K562 (cell line): ENCODE data around the gene HOXB7. TPM values are rescaled to one million over a fixed set of nuclear protein-coding genes. Genes with fewer than 3 reads are reported as not detected.

Experiments
- ZNF407 ChIP-seq: fragments of 450-650 bp; IDR thresholded peaks from 2 replicates; pipeline ENCODE4 v1.6.1; 2016; ENCODE audit warnings: low read depth
- polyA plus RNA-seq, 8 experiments: library from polyadenylated mRNA; depleted of rRNA in 4 of 8; stranded (reverse) in 5 of 8; unstranded in 3 of 8; fragments of >200 nt; fragmentation: Nextera tagmentation in 2 of 8; fragmentation: Illumina TruSeq in 1 of 8; extraction: Ambion mirVana in 2 of 8; extraction: Trizol in 1 of 8; gene quantifications; 2 replicates each; pipeline versions ENCODE4 v1.2.1 to v1.2.3, GENCODE V29; 2011 to 2014; ENCODE audit warnings: inconsistent platforms in 1 of 8, missing spikeins in 1 of 8
- total RNA-seq, 7 experiments: library from RNA; depleted of rRNA in 6 of 7; stranded (reverse); fragments of >200 nt in 6 of 7; fragmentation: Illumina TruSeq in 2 of 7; extraction: Trizol in 2 of 7; gene quantifications; 2 replicates each; pipeline versions ENCODE4 v1.2.1 to v1.2.3, GENCODE V29; 2011 to 2021; ENCODE audit warnings: low replicate concordance in 1 of 7

Gene HOXB7
- total and polyA plus RNA-seq, 9 of the 15 experiments (the other 6 are each of a cell fraction or from before 2014, with no cell fraction given), result 5.5 to 16.7 (median 8.3) TPM

GRCh38 chr17:48598736-48599135, 12.1 kb downstream of the HOXB7 start (continued):
- no peak for TF ChIP-seq ZNF407
